ENCODE data around the gene C9.

DNA sequence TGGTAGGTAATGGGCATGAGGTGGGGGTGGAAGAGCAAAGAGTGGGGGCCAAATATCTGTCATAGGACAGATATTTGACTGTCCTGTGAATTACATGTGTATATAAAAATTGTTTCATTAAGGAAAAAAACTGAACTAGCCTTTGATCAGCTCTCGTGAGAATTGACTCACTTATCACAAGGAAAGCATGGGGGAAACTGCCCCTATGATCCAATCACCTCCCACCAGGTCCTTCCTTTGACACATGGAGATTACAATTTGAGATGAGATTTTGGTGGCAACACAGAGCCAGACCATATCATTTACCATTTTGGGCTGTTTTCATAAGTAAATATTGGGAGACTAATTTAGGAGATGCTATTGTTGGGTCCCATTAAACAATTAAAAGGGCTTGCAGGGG, 81.7 kb downstream of the C9 start:
- no peak for TF ChIP-seq CTCF (IDR thresholded peaks at IDR 0.05)
- TF ChIP-seq POLR2A (IDR thresholded peaks at IDR 0.05), result no peak
